Measurements from ENCODE around the gene EDAR. TPM values are rescaled to one million over a fixed set of nuclear protein-coding genes. Genes with fewer than 3 reads are reported as not detected.

Gene EDAR
- total and polyA plus RNA-seq, 11 donors, result 0.01 to 0.20 (median 0.16) TPM; not detected in 8

GRCh38 chr2:108855194-108855593 lies 133.8 kb downstream of the EDAR start:
- Histone ChIP-seq H3K27me3 (no peaks in the 10 kb centered on the region), H3K4me1 (no peaks in the 10 kb centered on the region), H3K27ac (no peak overlapping the region), H3K4me3 (no peak overlapping the region), H3K9me3 (peaks cover 0 to 4% (median 0%) of the 10 kb centered on the region in 12 donors), H3K36me3 (no peaks in the 10 kb centered on the region)
- TF ChIP-seq POLR2A (IDR thresholded peaks at IDR 0.05), result no peak
- TF ChIP-seq, protein P1, sequence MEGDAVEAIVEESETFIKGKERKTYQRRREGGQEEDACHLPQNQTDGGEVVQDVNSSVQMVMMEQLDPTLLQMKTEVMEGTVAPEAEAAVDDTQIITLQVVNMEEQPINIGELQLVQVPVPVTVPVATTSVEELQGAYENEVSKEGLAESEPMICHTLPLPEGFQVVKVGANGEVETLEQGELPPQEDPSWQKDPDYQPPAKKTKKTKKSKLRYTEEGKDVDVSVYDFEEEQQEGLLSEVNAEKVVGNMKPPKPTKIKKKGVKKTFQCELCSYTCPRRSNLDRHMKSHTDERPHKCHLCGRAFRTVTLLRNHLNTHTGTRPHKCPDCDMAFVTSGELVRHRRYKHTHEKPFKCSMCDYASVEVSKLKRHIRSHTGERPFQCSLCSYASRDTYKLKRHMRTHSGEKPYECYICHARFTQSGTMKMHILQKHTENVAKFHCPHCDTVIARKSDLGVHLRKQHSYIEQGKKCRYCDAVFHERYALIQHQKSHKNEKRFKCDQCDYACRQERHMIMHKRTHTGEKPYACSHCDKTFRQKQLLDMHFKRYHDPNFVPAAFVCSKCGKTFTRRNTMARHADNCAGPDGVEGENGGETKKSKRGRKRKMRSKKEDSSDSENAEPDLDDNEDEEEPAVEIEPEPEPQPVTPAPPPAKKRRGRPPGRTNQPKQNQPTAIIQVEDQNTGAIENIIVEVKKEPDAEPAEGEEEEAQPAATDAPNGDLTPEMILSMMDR (IDR thresholded peaks at IDR 0.05), result peak in 9 of 12 donors; percentile 10 to 42 (median 29)
- intact Hi-C loops (cut with DNase I), result loop anchor here in 7 of 10 donors (2.0 to 5.0 kb wide), 3 partner anchors 132 to 137 kb away; partner anchors contain the start of gene EDAR (in 6 of the 7)
- DNase-seq (no peak), ATAC-seq (peak in 2 of 4 donors; percentile 44 to 54)
- WGBS, 4 donors, result 40 to 60% (median 53%) methylated on average over 1 of the region's 1 CpG

DNA sequence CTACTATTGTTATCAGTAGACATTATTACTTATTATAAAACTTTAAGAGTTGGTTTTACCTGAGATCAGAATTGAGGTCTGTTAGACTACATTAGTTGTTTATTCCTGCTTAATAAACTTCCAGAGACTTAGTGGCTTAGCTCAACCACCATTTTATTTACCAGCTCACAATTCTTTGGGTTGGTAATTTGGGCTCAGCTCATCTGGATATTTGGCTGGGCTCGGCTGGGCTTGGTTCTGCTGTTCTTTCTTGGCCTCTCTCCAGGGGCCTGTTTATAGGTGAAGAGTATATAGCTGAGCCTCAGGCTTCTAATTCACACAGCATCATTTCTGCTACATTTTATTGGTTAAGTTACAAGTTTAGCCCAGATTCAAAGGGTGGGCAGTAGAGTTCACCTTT lies 134.5 kb downstream of the EDAR start:
- Histone ChIP-seq H3K4me3 (no peak overlapping the region), H3K9me3 (peaks cover 0 to 4% (median 0%) of the 10 kb centered on the region in 12 donors), H3K27ac (no peak overlapping the region), H3K36me3 (no peaks in the 10 kb centered on the region), H3K4me1 (no peaks in the 10 kb centered on the region), H3K27me3 (no peaks in the 10 kb centered on the region)
- 49 to 63% (median 58%) methylated on average over 1 of the region's 1 CpG for WGBS, 4 donors
- no peak for TF ChIP-seq POLR2A (IDR thresholded peaks at IDR 0.05)
- TF ChIP-seq, protein P1 (IDR thresholded peaks at IDR 0.05), result no peak
- ATAC-seq, result no peak
- no peak for DNase-seq
- intact Hi-C loops (cut with DNase I), result loop anchor here in 2 of 10 donors (2.0 kb wide), 1 partner anchor 134 kb away; the partner anchor contains the start of gene EDAR (in 2 of the 2)

- Histone ChIP-seq H3K27me3 (no peaks in the 10 kb centered on the region), H3K36me3 (no peaks in the 10 kb centered on the region), H3K27ac (no peak overlapping the region), H3K4me1 (no peaks in the 10 kb centered on the region), H3K4me3 (no peak overlapping the region), H3K9me3 (peaks cover 0 to 4% (median 0%) of the 10 kb centered on the region in 12 donors)
- WGBS, 4 donors, result 90 to 97% (median 92%) methylated on average over 2 of the region's 2 CpGs
- no peak for DNase-seq
- no peak for TF ChIP-seq POLR2A (IDR thresholded peaks at IDR 0.05)
- no peak for ATAC-seq
- intact Hi-C loops (cut with DNase I), result no loop called here
Measured at GRCh38 chr2:108853421-108853820, 135.6 kb downstream of the EDAR start.

- intact Hi-C loops (cut with DNase I), result no loop called here
- no peak for TF ChIP-seq POLR2A (IDR thresholded peaks at IDR 0.05)
- TF ChIP-seq, protein P1 (IDR thresholded peaks at IDR 0.05), result no peak
- no peak overlapping the region for H3K4me3 ChIP-seq
- H3K27me3 ChIP-seq, result no peaks in the 10 kb centered on the region
- no peak for ATAC-seq
- H3K27ac ChIP-seq, result no peak overlapping the region
- peaks cover 0 to 4% (median 0%) of the 10 kb centered on the region in 12 donors for H3K9me3 ChIP-seq
- no peaks in the 10 kb centered on the region for H3K4me1 ChIP-seq
- no peak for DNase-seq
- H3K36me3 ChIP-seq, result no peaks in the 10 kb centered on the region
- WGBS, 4 donors, result 97 to 99% (median 98%) methylated on average over 3 of the region's 3 CpGs
Measured at GRCh38 chr2:108852375-108852774, 136.6 kb downstream of the EDAR start.

- Histone ChIP-seq H3K4me1 (no peaks in the 10 kb centered on the region), H3K27ac (no peak overlapping the region), H3K27me3 (no peaks in the 10 kb centered on the region), H3K36me3 (no peaks in the 10 kb centered on the region), H3K9me3 (no peaks in the 10 kb centered on the region), H3K4me3 (no peak overlapping the region)
- intact Hi-C loops (cut with DNase I), result no loop called here
- TF ChIP-seq, protein P1 (IDR thresholded peaks at IDR 0.05), result no peak
- no peak for TF ChIP-seq POLR2A (IDR thresholded peaks at IDR 0.05)
- WGBS, 4 donors, result 93 to 98% (median 97%) methylated on average over 1 of the region's 1 CpG
- ATAC-seq, result no peak
- DNase-seq, result no peak
Measured at GRCh38 chr2:108847000-108847399, 142.0 kb downstream of the EDAR start.
